HG03442 (cell line): ENCODE measurements around the gene SPATA3.

Experiments
- ATAC-seq: cut with Tn5 transposase; IDR thresholded peaks from one replicate; pipeline ENCODE4 v1.9.1; 2021; ENCODE audit warnings: mild to moderate bottlenecking, moderate library complexity; ENCODE audit not compliant: unreplicated experiment

Gene SPATA3

GRCh38 chr2:231047274-231047922 lies 51.5 kb downstream of the SPATA3 start:
- no peak for ATAC-seq

- ATAC-seq, result no peak
Measured at GRCh38 chr2:231047923-231048915, 52.3 kb downstream of the SPATA3 start.

- ATAC-seq, result no peak
Measured at GRCh38 chr2:231049286-231050017, 53.5 kb downstream of the SPATA3 start.

- ATAC-seq, result no peak
Measured at GRCh38 chr2:231050018-231050901, 54.3 kb downstream of the SPATA3 start.

GRCh38 chr2:231051116-231051515 lies 55.2 kb downstream of the SPATA3 start:
- ATAC-seq, result no peak

- peak; percentile 55 for ATAC-seq
Measured at GRCh38 chr2:231052494-231053451, 56.9 kb downstream of the SPATA3 start.

GRCh38 chr2:231053846-231054245 lies 57.9 kb downstream of the SPATA3 start:
- no peak for ATAC-seq

- ATAC-seq, result peak; percentile 72
Measured at GRCh38 chr2:231056453-231057416, 60.8 kb downstream of the SPATA3 start, which contains the start of gene PSMD1. TSS of gene PSMD1 (plus strand) at chr2:231056867. CDS start at chr2:231057026, 159 bp downstream.

GRCh38 chr2:231057590-231057989 lies 61.7 kb downstream of the SPATA3 start:
- no peak for ATAC-seq
